ENCODE results near the gene C9orf85. TPM values are rescaled to one million over a fixed set of nuclear protein-coding genes. Genes with fewer than 3 reads are reported as not detected.

Gene C9orf85
- polyA plus RNA-seq, 1 donor from 2014 or later = 20.3 TPM

DNA sequence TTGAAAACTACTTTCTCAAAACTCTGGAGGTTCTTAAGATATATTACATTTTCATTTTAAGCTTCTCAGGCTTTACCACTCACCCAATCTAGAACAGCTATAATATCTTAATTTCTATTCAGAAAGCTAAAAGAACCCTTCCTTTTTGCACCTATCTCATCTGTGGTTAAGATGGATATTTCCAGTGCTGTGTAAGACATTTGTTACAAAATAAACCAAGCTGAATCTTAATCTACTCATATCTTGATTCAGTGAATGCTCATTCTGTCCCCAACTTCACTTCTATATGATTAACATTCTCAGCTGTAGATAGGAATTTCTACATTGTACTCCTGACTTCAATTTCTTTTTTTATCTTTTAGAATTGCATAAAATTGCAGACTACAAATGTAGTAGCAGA is 15.5 kb upstream of the C9orf85 start:
- Histone ChIP-seq H3K4me3 (ENCODE audit: low read length) (no peak overlapping the region), H3F3A (ENCODE audit: insufficient read depth, low read length, poor library complexity, severe bottlenecking) (no peaks in the 10 kb centered on the region), H2AFZ (ENCODE audit: low read depth, low read length) (no peak overlapping the region), H3K79me2 (replicated peaks; ENCODE audit: insufficient read depth, low read length) (peaks cover 88% of the 10 kb centered on the region), H4K20me1 (ENCODE audit: insufficient read depth) (no peaks in the 10 kb centered on the region), H3K9me2 (ENCODE audit: insufficient read depth, low read length) (no peaks in the 10 kb centered on the region), H3K36me3 (ENCODE audit: insufficient read depth, low read length) (no peaks in the 10 kb centered on the region), H3K9me3 (ENCODE audit: low read length) (no peaks in the 10 kb centered on the region), H3K27ac (ENCODE audit: low read length) (no peak overlapping the region), H3K9ac (ENCODE audit: low read length) (no peak overlapping the region), H3K4me2 (ENCODE audit: low read length) (no peak overlapping the region), H3K27me3 (ENCODE audit: insufficient read depth, low read depth, low read length) (no peaks in the 10 kb centered on the region)
- TF ChIP-seq MXI1 (conservative IDR thresholded peaks at IDR 0.05; ENCODE audit: poor library complexity, severe bottlenecking) (no peak), EP300 (conservative IDR thresholded peaks at IDR 0.05; ENCODE audit: poor library complexity, severe bottlenecking) (no peak), EZH2 (IDR thresholded peaks at IDR 0.05; ENCODE audit: borderline replicate concordance, insufficient read depth, low read length, poor library complexity, severe bottlenecking) (no peak), REST (IDR thresholded peaks at IDR 0.05; ENCODE audit: borderline replicate concordance) (no peak), TAF1 (IDR thresholded peaks at IDR 0.05; ENCODE audit: low read depth) (no peak), RAD21 (conservative IDR thresholded peaks at IDR 0.05) (no peak), POLR2AphosphoS5 (IDR thresholded peaks at IDR 0.05) (no peak), SMC3 (conservative IDR thresholded peaks at IDR 0.05; ENCODE audit: poor library complexity) (no peak)
- TF ChIP-seq, protein P1, sequence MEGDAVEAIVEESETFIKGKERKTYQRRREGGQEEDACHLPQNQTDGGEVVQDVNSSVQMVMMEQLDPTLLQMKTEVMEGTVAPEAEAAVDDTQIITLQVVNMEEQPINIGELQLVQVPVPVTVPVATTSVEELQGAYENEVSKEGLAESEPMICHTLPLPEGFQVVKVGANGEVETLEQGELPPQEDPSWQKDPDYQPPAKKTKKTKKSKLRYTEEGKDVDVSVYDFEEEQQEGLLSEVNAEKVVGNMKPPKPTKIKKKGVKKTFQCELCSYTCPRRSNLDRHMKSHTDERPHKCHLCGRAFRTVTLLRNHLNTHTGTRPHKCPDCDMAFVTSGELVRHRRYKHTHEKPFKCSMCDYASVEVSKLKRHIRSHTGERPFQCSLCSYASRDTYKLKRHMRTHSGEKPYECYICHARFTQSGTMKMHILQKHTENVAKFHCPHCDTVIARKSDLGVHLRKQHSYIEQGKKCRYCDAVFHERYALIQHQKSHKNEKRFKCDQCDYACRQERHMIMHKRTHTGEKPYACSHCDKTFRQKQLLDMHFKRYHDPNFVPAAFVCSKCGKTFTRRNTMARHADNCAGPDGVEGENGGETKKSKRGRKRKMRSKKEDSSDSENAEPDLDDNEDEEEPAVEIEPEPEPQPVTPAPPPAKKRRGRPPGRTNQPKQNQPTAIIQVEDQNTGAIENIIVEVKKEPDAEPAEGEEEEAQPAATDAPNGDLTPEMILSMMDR (IDR thresholded peaks at IDR 0.05; ENCODE audit: poor library complexity, severe bottlenecking) = no peak

GRCh38 chr9:71896761-71897160 is 14.7 kb upstream of the C9orf85 start:
- Histone ChIP-seq H3K9me2 (ENCODE audit: insufficient read depth, low read length) (no peaks in the 10 kb centered on the region), H4K20me1 (ENCODE audit: insufficient read depth) (no peaks in the 10 kb centered on the region), H2AFZ (ENCODE audit: low read depth, low read length) (no peak overlapping the region), H3K4me2 (ENCODE audit: low read length) (no peak overlapping the region), H3K4me3 (ENCODE audit: low read length) (no peak overlapping the region), H3K36me3 (ENCODE audit: insufficient read depth, low read length) (no peaks in the 10 kb centered on the region), H3K9ac (ENCODE audit: low read length) (no peak overlapping the region), H3K27me3 (ENCODE audit: insufficient read depth, low read depth, low read length) (no peaks in the 10 kb centered on the region), H3K79me2 (replicated peaks; ENCODE audit: insufficient read depth, low read length) (peaks cover 87% of the 10 kb centered on the region), H3K9me3 (ENCODE audit: low read length) (no peaks in the 10 kb centered on the region), H3K27ac (ENCODE audit: low read length) (no peak overlapping the region), H3F3A (ENCODE audit: insufficient read depth, low read length, poor library complexity, severe bottlenecking) (no peaks in the 10 kb centered on the region)
- TF ChIP-seq MXI1 (conservative IDR thresholded peaks at IDR 0.05; ENCODE audit: poor library complexity, severe bottlenecking) = no peak
- TF ChIP-seq EZH2 (IDR thresholded peaks at IDR 0.05; ENCODE audit: borderline replicate concordance, insufficient read depth, low read length, poor library complexity, severe bottlenecking) = no peak
- TF ChIP-seq, protein P1 (IDR thresholded peaks at IDR 0.05; ENCODE audit: poor library complexity, severe bottlenecking) = no peak
- no peak for TF ChIP-seq REST (IDR thresholded peaks at IDR 0.05; ENCODE audit: borderline replicate concordance)
- TF ChIP-seq EP300 (conservative IDR thresholded peaks at IDR 0.05; ENCODE audit: poor library complexity, severe bottlenecking) = no peak
- no peak for TF ChIP-seq SMC3 (conservative IDR thresholded peaks at IDR 0.05; ENCODE audit: poor library complexity)
- no peak for TF ChIP-seq POLR2AphosphoS5 (IDR thresholded peaks at IDR 0.05)
- TF ChIP-seq RAD21 (conservative IDR thresholded peaks at IDR 0.05) = no peak

All from neural cell (in vitro differentiated cells).